ENCODE measurements around the gene ARHGEF25. TPM values are rescaled to one million over a fixed set of nuclear protein-coding genes. Genes with fewer than 3 reads are reported as not detected.
"Not testable (repeated sequence)": the region's sequence is repeated elsewhere in the genome, so short reads cannot be mapped to it uniquely, and the experiment has no call there.

ARHGEF25 gene
- polyA plus RNA-seq = 10 to 100 TPM in 2 of 3 donors, 1 to 10 TPM in 1; 4.7 to 69.7 (median 10.8) TPM

DNA sequence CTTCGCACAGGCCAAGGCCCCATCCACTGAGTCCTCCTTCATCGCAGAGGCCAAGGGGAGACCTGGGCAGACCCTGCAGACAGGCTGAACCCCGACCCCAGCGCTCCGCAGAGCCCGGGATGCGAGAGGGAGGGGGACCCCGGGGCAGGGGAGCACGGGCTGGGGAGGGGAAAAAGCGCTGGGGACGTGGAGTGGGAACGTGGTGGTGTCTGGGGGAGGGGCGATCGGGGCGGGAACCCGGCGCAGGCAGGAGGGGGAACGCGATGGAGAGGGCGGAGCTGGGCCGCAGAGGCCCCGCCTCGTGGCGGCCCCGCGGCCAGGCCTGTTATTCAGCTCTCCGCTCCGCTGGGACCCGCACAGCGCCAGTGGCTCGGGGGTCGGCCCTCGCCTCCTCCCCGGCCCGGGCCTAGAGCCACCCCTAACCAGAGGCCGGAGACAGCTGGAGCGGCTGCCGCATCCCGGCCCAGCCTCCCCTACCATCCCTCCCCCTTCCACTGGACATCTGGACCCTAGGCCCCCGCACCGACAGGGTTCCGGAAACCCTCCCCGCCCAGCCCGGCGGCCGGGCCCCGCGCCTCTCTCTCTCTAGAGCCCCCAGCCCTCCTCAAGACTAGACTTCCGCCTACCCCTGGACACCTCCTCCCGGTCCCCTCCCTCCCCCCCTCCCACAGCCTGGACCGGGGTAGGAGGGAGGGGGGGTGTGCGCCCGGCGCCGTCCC lies at the start of gene ARHGEF25:
Gene ARHGEF25, plus strand, starts transcription at position 328 of the 719 bp plus-strand sequence. CDS start 460 bp downstream, outside the sequence.
- no peak within 1 kb of the TSS for H3K27ac ChIP-seq (ENCODE audit: low read depth, low read length)
- 1% methylated on average over 16 to 55 of the region's 55 CpGs for WGBS, 3 donors

DNA sequence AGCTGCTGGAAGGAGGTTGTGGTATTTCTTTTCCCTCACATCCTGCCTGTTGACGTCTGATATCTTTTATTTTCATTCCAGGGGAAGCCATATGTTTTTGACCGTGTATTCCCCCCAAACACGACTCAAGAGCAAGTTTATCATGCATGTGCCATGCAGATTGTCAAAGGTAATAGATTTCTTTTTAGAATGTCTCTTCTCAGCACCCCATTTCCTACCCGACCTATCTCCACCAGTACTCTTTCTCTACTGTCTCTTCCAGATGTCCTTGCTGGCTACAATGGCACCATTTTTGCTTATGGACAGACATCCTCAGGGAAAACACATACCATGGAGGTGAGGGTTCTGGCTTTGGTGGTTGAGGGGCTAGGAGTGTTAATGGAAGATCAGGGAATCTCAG lies 47.9 kb upstream of the ARHGEF25 start:
- no peak overlapping the region for H3K27ac ChIP-seq (ENCODE audit: low read depth, low read length)
- 39 to 63% (median 50%) methylated on average over 4 of the region's 4 CpGs for WGBS, 3 donors

DNA sequence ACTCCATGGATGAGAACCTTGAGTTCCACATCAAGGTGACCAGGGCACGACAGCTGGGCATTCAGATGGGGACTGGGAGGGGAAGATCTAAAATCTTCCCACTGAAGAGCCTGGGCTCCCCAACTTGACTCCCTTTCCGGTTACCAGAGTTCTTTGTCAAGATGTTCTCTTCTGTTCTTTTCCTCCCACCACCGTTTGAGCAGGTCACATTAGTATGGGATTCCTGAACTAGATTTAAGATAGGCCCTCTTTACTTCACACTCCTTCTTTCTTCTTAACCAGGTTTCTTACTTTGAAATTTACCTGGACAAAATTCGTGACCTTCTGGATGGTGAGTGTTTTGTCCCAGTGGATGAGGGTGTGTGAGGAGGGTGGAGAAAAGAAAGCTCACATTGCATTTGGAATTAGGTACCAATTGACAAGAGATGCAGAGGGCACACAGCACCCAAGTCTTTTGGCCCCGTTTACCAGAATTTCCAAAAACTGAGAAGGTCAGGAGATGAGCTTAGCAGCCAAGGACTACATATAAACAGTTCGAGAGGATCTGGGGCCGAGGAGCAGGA lies 47.0 kb upstream of the ARHGEF25 start:
- 79 to 87% (median 85%) methylated on average over 7 of the region's 7 CpGs for WGBS, 3 donors
- H3K27ac ChIP-seq (ENCODE audit: low read depth, low read length) = no peak overlapping the region

DNA sequence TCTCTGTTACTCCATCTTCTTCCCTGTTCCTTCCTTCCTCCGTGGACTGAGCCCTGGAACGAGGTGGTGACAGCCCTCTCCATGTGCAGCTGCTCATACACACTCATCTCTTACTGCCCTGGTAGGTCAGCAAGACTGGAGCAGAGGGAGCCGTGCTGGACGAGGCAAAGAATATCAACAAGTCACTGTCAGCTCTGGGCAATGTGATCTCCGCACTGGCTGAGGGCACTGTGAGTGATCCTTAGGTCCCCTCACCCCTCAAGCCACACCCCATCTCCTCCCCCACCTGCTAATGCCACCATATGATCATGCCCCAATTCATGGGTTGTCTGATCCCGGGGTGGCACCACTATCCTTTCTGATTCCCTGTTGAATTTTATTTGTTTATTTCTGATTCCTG lies 42.4 kb upstream of the ARHGEF25 start:
- 68 to 74% (median 70%) methylated on average over 6 of the region's 6 CpGs for WGBS, 3 donors

DNA sequence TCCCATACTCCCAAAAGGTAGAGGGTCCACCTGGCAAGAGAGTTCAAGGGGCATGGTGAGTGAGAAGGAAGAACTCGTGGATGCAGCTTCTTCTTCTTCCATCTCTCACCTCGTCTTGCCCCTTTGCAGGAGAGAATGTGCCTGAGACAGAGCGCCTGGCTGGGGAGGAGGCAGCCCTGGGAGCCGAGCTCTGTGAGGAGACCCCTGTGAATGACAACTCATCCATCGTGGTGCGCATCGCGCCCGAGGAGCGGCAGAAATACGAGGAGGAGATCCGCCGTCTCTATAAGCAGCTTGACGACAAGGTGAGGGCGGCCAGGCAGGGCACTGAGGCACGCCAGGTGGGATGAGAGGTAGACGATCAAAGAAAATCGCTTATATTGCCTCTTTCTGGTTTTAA lies 41.4 kb upstream of the ARHGEF25 start:
- 82 to 89% (median 86%) methylated on average over 18 of the region's 18 CpGs for WGBS, 3 donors
- no peak overlapping the region for H3K27ac ChIP-seq (ENCODE audit: low read depth, low read length)

More for the DNA sequence above, 42.4 kb upstream of the ARHGEF25 start:
- no peak overlapping the region for H3K27ac ChIP-seq (ENCODE audit: low read depth, low read length)

DNA sequence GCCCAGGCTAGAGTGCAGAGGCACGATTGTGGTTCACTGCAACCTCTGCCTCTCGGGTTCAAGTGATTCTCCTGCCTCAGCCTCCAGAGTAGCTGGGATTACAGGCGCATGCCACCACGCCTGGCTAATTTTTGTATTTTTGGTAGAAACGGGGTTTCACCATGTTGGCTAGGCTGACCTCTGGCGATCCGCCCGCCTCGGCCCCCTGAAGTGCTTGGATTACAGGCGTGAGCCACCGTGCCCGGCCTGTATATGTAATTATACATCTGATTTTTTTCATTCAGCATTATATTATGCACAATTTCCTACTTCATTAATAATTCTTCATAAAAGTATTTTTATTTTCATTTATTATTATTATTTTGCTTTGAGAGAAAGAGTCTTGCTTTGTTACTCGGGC lies 40.8 kb upstream of the ARHGEF25 start:
- not testable (repeated sequence) for H3K27ac ChIP-seq (ENCODE audit: low read depth, low read length)
- 85 to 90% (median 87%) methylated on average over 13 of the region's 13 CpGs for WGBS, 3 donors

DNA sequence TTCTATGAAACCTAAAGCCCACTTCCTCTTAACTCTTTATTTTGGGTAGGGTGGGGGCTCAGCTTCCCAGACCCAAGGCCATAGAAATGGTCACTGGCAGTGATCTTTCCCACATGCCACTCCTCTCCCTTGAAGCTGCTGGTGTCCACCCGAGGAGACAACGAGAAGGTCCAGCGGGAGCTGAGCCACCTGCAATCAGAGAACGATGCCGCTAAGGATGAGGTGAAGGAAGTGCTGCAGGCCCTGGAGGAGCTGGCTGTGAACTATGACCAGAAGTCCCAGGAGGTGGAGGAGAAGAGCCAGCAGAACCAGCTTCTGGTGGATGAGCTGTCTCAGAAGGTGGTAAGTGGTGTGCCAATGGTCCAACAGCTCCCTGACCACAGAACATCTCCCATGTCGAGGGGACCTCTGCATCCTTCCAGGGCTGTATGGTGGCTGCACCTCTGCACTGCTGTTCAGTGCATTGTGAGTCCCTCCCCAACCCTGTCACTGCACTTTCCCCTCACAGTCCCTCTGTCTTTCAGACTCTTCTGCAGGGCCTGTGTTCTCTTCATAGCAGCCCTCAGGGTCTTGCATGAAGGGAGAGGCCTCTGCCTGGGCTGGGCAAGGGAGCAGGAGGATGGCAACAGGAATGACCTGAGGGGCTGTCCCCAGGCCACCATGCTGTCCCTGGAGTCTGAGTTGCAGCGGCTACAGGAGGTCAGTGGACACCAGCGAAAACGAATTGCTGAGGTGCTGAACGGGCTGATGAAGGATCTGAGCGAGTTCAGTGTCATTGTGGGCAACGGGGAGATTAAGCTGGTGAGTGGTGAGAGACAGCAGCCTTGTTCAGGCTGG lies 39.1 kb upstream of the ARHGEF25 start:
- H3K27ac ChIP-seq (ENCODE audit: low read depth, low read length) = no peak overlapping the region
- WGBS, 3 donors = 84 to 90% (median 86%) methylated on average over 12 of the region's 12 CpGs

DNA sequence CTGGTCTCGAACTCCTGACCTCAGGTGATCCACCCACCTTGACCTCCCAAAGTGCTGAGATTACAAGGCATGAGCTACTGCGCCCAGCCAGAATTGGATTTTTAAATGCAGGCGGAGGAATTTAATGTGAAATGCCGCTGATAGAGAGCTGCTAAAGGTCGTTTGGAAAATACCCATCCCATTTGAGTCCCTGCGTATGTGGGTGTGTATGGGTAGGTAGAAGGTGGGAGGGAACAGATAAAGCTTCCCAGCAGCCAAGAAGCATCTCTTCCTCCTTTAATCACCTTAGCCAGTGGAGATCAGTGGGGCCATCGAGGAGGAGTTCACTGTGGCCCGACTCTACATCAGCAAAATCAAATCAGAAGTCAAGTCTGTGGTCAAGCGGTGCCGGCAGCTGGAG lies 36.4 kb upstream of the ARHGEF25 start:
- no peak overlapping the region for H3K27ac ChIP-seq (ENCODE audit: low read depth, low read length)
- 81 to 89% (median 88%) methylated on average over 10 of the region's 10 CpGs for WGBS, 3 donors

DNA sequence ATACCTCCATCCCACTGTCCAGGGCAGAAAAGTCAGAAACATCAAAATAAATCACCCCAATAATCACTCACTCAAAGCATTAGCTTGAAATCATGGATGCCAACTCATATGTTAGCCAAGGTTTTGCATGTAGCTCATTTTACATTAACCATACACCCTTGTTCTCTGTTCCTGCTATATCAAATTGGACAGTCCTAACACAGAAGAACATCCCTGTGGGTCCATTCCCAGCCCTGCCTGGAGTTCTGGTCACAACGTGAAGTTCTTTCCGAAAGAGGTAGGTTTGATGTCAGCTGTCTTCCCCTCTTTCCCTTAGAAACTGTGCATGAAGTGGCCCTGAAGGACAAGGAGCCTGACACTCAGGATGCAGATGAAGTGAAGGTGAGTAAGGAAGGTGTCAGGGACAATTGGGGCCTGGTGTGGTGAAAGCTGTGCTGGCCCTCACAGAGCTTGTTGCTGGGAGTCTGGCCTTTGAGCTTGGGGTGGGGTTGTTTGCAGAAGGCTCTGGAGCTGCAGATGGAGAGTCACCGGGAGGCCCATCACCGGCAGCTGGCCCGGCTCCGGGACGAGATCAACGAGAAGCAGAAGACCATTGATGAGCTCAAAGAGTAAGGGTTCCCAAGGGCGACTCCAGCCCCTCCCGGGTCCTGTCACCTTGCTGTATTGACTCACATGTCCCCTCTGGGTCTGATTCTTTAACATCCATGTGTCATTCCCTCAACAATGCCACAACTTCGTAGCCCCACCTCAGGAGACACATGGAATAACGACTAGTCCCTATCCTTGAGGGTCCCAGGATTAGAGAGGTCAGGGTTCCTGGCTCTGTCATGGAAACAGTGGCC lies 35.2 kb upstream of the ARHGEF25 start:
- H3K27ac ChIP-seq (ENCODE audit: low read depth, low read length) = no peak overlapping the region
- 73 to 87% (median 86%) methylated on average over 12 of the region's 12 CpGs for WGBS, 3 donors

DNA sequence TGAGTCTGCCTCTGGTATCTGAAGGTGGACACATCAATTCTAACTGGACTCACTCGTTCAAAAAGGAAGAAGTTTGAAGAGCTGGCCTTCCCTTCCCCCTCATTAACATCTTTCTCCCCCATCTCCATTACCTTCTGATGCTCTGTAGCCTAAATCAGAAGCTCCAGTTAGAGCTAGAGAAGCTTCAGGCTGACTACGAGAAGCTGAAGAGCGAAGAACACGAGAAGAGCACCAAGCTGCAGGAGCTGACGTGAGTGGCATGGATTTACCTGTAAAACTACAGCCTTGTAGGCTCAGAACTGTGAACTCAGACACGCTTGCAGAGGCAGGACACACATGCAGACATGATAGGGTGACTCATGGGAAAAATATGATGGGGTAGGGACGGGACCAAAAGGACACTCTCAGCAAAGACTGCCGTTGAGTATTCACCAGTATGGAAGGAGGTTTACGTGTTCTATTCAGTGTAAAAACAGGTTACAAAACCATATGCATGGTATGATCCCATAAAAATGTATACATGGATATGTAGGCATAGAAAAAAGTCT lies 34.5 kb upstream of the ARHGEF25 start:
- 76 to 79% (median 78%) methylated on average over 9 of the region's 9 CpGs for WGBS, 3 donors
- H3K27ac ChIP-seq (ENCODE audit: low read depth, low read length) = no peak overlapping the region

DNA sequence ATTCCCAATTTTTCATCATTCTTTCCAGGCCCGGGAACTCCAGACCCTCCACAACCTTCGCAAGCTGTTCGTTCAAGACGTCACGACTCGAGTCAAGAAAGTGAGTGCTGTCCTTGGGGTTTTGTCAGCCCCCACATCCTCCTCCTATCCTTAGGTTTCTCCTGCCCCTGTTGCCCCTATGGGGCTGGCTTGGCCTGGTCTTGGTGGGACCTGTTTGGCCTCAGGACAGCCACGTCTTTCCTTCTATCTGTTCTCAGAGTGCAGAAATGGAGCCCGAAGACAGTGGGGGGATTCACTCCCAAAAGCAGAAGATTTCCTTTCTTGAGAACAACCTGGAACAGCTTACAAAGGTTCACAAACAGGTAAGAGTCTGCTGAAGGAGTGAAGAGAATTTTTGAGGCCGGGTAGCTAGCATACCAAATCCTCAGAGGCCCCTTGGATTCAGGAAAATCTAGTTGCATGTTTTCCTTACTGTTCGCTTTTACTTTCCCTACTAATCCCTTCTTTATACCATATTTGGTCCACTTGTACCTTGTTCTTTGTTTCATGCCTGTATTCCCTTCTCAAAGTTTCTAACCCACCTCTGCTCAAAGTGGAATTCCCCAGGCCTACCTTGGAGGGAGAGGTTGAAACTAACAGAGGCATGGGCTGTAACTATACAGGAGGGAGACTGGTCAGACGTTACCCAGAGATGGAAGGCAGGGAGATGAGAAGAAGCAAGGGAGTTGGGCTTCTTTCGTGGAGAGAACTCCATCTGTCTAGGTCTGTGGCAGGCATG lies 33.1 kb upstream of the ARHGEF25 start:
- WGBS, 3 donors = 80 to 88% (median 87%) methylated on average over 12 of the region's 12 CpGs
- no peak overlapping the region for H3K27ac ChIP-seq (ENCODE audit: low read depth, low read length)

DNA sequence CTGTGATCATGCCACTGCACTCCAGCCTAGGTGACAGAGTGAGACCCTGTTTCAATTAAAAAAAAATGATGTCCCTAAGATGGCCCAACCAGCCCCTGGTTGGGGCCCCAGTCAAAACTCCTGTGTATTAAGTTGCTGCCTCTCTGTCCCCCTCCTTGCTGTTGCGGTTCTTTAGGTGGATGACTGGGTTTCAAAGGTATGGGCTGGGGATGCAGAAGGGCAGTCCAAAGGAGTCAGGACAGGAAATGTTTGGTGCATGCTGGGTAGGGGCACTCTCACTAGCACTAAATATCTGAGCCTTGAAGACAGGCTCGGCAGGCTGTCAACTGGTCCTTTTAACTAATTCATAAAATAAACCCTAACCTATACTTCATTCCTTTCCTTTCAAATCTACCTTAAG lies 32.2 kb upstream of the ARHGEF25 start:
- H3K27ac ChIP-seq (ENCODE audit: low read depth, low read length) = no peak overlapping the region
- 73 to 87% (median 84%) methylated on average over 2 of the region's 2 CpGs for WGBS, 3 donors

DNA sequence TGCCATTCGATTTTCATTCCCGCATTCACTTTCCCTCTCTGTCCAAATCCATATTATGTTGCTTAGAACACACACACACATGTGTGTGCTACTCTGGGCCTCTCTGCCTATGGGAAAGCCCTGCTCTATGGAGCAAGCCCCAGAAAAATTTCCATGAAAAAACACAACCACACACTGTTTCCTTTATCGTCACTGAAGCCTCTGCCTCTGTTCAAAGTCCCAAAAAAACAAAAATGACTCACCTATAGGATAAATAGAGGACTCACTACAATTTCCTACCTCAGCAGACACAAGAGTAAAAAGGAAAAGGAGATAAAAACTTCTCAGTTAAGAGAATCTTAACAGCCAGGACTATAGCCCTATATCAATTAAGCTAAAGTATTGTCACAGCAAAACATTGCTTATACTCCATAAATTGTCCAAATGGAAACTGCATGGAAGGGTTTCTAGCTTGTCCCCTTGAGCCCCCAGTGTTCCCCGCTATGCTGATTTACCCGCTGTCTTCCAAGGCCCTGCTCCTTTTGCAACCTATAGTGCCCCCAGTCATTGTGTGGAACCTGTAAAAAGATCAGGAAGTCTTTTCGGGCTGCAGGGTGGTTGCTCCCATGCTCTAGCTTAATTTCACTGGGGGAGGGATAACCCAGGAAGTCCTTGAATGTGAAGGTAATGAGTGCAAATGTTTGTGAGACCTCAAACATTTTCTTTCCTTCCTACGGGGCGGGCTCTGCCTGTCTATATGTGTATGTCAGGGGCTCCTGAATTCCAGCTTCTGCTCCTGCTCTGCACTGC lies 31.4 kb upstream of the ARHGEF25 start:
- H3K27ac ChIP-seq (ENCODE audit: low read depth, low read length) = no peak overlapping the region
- WGBS, 3 donors = 80 to 89% (median 88%) methylated on average over 8 of the region's 8 CpGs

DNA sequence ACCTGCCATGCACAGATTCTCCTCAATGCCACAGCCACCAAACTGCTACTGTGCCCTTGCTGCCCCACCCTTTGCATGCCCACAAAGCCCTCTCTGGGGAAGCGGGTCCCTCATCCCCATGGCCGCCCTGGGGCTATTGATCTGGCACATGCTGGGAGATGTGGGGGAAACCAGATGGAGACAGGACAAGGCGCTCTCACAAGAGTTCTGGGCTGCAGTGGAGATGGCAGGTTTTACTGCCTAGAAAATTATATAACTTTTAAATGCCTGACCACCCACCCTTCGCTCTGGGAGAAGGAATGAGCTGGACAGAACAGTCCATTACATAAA lies 30.8 kb upstream of the ARHGEF25 start:
- 83 to 93% (median 93%) methylated on average over 4 of the region's 4 CpGs for WGBS, 3 donors
- H3K27ac ChIP-seq (ENCODE audit: low read depth, low read length) = no peak overlapping the region

DNA sequence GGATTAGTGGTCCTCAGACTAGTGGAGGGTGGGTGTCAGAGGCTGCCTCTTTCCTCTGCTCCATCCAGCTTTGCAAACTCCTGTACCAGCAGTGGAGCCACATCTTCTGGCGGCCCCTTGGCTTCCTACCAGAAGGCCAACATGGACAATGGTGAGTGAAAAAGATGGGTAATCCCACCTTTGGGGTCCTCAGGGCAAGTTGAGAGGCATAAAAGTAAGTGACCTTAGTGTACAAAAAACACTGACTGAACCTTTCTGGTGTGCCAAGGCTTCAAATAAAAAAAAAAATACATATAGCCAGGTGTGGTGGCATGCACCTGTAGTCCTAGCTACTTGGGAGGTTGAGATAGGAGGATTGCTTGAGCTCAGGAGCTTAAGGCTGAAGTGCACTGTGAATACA lies 29.4 kb upstream of the ARHGEF25 start:
- WGBS, 3 donors = 84 to 92% (median 90%) methylated on average over 1 of the region's 1 CpG
- no peak overlapping the region for H3K27ac ChIP-seq (ENCODE audit: low read depth, low read length)

DNA sequence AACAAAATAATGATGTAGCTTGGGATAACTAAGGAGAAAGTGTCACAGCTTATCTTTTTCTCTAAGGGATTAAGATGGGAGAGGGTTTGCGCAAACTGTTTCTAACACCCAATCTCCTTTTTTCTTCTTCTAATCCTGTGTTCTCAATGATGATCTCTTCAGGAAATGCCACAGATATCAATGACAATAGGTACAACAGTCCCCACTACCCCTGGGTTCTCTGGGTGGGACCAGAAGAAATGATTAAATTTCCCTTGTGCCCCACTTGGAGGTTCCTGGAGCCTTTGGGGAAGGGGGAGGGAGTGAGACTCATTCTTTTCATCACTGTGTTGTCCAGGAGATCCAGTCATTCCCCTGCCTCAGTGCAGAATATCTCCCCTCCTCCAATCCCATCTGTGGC lies 28.8 kb upstream of the ARHGEF25 start:
- no peak overlapping the region for H3K27ac ChIP-seq (ENCODE audit: low read depth, low read length)
- 97 to 100% (median 100%) methylated on average over 1 of the region's 1 CpG for WGBS, 3 donors
